Right forelimb (tissue), 1 donor: ENCODE measurements around the gene RSBN1L.
A peak's percentile ranks its signal among the peaks of the same experiment; 100 is the strongest.
"Not testable (repeated sequence)": the region's sequence is repeated elsewhere in the genome, so short reads cannot be mapped to it uniquely, and the experiment has no call there.

ENCODE experiments used
- DNase-seq: peaks from one replicate; pipeline ENCODE4 v3.0.0-alpha.2; 2018

RSBN1L gene

DNA sequence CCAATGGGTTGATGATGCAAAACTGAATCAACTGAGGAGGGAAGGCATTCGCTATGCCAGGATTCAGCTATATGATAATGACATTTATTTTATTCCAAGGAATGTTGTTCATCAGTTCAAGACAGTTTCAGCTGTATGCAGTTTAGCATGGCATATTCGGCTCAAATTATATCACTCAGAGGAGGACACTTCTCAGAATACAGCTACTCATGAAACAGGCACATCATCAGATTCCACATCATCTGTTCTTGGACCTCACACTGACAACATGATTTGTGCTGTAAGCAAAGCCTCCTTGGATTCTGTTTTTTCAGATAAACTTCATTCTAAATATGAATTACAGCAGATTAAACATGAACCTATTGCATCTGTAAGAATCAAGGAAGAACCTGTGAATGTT is 82.3 kb downstream of the RSBN1L start:
- no peak for DNase-seq

DNA sequence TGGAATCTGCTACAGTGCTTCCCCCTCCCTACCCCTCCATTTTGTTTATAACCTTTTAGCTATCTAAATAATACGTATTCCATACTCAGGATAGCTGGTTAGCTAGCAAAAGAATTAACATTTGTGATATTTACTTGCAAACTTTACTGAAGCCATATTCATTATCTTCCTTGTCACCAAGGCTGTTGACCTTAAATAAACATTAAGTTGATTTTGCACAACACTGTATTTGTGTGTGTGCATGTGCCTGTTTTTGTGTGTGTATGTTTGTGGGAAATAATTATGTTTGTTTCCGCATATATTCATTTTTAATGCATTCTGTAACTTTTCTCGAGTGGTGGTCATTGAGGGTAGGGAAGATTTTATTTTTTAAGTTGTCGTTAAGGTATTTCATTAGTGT is 86.1 kb downstream of the RSBN1L start:
- no peak for DNase-seq

DNA sequence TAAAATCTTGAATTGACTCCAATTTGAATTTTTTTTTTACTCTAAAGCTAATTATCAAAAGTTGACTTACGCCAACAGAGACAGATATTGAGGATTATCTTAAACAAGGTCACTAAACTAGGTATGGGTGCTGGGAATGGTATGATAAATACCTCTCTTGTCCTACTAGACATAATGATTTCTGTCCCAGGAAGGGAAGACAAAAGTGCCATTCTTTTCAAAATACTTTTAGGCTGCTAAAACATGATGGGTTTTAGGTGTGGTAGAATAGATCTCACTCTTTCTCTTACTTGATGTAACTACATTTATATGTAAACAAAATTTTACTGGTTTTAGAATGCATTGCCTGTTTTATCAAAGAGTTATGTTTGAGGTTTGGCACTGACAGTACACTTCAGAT is 86.9 kb downstream of the RSBN1L start:
- no peak for DNase-seq

DNA sequence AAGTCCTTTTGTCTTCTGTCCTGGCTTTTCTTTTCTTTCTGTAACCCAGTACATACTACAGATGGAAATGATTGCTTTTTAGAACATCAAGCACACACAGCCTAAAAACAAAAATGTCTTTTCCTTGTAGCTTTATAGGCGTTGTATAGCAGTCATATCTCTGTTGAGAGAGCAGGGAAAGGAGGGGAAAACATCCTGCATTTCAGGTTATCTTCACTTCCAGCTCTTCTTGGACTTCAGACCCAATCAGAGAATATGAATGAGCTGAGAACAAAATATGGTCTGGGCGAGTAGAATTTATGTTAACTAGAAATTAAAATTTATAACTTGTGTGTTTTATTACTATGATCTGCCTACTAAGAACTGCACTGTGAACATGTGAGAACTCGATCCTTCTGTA is 87.3 kb downstream of the RSBN1L start:
- DNase-seq = no peak

DNA sequence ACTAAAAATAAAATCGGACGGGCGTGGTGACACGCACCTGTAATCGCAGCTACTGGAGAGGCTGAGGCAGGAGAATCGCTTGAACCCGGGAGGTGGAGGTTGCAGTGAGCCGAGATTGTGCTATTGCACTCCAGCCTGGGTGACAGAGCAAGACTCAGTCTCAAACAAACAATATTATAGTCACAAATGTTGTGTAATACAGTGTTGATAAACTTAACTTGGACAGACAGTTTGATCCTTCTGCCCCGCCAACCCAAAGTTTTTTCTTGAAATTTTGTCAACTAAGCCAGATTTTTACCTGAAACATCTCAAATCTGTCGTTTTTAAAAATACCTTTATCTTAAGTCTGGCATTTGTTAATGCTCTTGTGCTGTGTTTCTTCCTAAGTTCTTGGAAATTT is 88.2 kb downstream of the RSBN1L start:
- not testable (repeated sequence) for DNase-seq

DNA sequence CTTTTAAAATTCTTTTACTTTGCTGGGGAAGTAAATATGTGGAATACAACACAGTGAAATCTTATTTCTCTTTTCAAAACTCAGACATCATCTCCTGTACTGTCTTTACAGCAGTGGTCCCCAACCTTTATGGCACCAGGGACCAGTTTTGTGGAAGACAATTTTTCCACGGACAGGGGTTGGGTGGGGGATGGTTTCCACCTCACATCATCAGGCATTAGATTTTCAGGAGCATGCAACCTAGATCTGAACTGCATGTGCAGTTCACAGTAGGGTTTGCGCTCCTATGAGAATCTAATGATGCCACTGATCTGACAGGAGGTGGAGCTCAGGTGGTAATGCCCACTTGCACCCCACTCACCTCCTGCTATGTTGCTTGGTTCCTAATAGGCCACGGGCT is 89.8 kb downstream of the RSBN1L start:
- DNase-seq = no peak

DNA sequence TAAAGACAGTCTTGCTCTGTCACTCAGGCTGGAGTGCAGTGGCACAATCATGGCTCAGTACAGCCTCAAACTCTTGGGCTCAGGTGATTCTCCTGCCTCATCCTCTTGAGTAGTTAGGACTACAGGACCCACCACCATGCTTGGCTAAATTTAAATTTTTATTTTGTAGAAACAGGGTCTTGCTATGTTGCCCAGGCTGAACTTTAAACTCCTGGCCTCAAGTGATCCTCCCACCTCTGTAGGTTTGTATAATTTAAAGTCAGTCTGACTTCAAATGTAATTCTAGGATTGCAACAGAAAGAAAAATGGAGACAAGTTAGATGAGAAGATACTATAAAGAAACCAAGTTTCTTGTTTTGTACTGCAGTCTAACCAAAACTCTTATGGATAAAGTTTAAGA is 90.5 kb downstream of the RSBN1L start:
- no peak for DNase-seq

DNA sequence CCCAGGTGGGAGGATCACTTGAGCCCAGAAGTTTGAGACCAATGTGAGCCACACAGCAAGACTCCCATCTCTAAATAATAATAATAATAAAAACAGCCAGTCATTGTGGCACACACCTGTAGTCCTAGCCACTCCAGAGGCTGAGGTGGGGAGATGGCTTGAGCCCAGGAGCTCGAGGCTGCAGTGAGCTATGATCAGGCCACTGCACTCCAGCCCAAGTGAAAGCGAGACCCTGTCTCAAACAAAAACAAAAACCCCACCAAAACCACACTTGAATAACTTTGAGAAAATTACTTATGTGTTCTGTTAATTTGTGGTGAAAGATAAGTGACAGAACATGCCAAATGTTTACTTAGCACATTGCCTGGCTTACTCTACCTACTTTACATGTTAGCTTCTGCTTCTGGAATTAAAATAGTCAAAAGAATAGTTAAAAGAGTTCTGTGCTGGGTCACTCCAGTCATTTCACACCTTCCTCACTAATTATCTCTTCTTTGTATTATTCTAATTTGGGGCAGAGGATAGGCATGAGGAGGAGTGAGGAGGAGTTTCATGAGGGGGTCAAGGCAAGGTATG is 92.2 kb downstream of the RSBN1L start:
- no peak for DNase-seq

DNA sequence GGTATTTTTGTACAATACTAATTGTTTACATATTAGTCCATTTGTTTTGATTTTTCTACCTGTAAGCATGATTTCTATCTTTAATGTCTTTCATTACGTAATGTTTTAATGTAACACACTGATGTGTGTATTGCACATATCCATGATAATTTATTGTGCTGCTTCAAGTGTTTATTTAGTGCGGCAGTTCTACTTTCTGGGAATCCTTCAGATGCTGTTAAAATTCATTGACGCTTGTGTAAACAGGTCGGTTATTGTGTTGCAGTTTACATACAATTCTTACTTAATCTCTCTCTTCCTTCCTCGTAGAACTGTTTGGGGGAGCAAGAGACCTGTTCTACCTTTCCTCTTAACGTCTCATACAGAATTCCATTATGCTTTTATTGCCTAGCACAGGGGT is 95.1 kb downstream of the RSBN1L start:
- no peak for DNase-seq

DNA sequence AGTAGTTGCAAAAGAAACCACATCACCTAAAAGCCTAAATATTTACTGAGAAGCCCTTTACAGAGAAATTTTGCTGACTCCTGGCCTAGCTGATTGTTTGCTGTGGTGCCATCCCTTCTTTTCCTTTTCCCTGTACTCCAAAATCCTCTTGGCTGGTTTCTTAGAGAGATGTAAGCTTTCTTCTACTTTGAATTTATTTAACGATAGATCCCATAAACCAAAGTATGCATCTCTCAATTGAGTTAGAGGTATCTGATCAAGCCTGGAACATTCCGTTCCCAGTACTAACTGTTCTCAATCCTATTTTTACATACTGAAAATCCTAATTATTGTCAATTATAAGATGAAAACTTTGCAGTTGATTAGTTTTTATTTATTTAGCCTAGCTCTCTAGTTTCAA is 95.7 kb downstream of the RSBN1L start:
- DNase-seq = no peak

DNA sequence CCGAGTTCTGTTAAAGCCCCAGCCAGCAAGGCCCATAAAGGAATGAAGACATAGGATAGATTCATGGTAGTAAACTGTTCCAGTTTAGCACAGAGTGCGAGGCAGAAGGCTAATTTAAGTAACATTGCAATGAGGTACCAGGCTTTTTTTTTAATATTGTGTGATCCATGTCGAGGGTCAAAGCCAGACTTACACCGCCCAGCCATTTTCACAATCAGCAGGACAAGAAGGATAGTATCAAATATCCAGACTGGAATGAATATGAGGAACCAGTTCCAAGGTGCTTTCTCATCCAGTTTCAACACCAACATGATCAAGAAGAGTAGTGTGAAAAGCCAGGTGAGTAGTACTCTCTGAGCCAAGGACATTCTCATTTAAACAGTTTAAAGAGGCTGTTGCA is 97.7 kb downstream of the RSBN1L start:
- no peak for DNase-seq

DNA sequence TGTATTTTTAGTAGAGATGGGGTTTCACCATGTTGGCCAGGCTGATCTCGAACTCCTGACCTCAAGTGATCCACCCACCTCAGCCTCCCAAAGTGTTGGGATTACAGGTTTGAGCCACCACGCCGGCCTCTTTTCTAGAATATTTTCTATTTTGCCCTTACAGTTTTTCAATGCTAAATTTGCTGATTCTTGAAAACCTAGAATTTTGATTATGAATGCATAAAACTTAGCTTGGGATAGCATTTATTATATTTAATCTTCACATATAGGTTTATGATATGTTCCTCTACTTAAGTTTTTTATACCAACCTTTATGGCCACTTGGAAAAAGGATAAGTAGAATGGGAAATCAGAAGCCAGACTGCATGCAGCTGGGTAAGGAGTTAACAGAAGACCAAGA is 99.8 kb downstream of the RSBN1L start:
- DNase-seq = no peak

DNA sequence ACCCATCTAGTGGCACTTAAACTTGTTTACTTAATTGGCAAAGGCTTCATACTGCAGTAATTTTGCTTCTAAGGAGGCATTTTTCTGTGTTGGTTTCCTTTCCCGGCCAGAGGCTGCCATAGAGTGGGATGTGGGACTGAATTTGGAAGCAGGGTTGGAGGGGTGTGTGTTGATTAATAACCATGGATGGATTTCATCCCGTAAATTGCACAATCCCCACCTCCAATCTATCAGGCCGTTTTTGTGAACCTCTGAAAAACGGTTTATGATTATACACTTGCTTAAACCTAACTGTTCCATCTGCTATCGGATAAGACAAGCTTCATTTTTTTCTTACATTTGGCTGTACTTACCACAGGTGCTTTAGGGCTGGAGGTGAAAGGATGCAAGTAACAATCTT is 100.7 kb downstream of the RSBN1L start:
- no peak for DNase-seq

DNA sequence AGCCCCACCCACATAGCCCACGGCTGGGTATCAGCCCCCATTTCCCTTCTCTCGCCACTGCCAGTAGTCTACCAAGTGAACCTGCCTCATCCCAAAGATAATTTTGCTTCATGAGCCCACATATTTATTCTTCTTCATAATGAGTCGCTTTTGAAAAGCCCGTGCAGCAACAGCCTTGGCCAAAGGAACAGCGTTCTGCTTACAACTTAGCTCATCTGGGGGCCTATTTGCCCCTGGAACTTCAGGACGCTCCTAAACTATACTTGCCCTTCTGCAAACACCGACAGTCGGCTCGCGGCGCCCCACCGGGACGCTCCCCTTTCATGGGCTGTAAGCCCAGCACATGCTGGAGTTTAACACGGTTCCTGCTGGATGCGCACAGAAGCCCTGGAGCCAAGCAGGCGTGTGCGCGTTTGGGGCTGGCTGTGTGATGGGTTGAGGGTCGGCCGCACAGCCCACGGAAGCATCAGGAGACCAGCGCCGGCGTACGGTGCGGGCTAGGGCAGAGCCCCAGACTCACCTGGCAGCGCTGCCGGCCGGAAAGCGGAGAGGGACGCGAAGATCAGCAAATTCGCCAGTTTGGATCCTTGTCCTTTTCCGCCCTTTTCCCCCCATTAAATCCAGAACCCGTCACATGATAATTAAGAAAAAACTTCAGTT is 101.6 kb downstream of the RSBN1L start:
- no peak for DNase-seq

DNA sequence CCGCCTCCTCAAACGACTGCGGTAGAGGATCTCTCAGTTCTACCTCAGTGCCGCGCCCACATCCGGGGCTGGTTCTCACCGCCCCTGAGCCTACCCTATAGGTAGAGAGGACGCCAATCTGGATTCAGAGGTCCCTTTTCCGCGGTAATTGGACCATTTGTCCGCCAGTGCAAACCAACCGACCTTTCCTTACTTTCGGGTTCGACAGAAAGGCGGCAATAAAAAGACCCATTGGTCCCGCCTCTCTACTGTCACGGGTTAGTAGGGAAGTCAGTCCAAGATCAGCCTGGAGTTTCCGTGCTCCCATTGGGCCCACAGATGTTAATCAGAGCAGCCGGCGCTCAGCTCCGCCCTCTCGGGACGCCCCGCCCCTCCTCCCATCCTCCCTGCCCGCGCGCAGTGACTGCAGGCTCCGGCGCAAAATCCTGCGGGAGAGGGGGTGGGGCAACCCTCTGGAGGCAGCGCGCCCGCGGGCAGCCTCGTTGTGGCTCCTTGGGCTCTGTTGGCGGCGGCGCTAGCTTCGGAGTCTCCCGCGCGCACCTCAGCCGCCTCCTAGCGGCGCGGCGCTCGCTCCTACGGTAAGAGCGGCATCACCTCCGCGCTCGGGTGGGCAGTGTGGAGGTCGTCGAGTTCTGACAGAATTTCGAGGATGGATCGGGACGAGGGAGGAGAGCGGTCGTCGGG is 102.3 kb downstream of the RSBN1L start, which contains the start of the genes PHTF2 and TMEM60:
Gene PHTF2 (plus strand): TSS at position 380 of the 684 bp plus-strand sequence.
Gene TMEM60 (minus strand): TSS at position 41 of the 684 bp plus-strand sequence. CDS start 4,061 bp downstream, outside the sequence.
- peak; percentile 98 for DNase-seq

DNA sequence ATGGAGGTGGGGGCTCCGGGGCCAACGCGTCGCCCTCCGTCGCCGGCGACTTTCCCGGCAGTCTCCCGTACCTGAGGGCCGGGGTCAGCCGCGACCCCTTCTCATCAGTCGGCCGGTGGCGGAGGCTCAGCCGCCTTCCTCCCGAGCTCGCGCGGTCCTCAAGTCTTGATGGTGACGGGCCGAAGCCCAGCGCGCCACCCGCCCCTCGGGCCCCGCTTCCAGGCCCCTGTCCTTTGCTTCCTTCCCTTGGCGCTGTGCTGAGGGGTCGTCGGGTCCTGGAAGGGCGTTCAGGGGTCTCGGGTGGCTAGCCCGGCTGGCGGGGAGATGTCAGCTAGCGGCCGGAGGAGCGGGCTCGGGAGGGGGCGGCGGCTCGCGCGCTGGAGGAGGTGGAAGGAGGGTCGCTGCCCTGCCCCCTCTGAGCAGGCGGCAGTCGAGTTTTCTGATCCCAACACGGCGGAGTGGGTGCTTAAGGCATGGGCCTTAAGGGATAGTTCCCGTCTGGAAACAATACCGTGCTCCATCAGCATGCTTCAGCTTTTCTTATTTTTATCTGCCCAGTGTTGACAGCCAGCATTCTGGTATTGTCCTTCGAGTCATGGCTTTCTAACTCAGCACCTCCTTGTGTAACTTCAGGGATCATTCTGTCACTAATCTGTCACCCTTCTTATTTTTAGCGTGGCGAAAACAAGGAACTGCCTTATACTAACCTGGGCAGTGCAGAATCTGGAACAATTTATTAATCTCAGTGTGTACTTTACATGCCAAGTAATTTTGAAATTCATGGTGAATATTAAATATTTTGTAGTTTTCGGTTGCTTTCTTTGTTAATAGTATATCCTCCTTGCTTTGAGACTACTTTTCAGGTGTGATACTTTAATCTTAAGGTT is 103.1 kb downstream of the RSBN1L start:
- DNase-seq = peak; percentile 78

DNA sequence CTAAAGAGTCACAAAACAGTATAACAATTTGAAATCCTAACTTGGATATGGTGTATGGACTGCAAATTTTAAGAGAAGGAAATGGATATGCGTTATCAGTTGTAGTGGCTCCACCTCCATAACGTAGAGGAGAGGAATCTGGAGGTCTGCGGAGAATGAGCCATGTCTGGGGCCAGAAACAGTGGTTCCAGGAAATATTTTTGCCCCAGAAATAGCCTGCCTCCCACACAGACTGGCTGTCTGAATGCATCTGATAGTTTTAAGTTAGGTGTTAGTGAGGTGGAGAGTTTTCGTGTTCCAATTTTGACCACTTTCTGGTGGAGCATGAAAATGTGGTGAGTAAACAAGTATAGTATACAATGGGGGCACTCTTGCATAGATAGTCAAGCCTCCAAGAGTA is 103.9 kb downstream of the RSBN1L start:
- DNase-seq = no peak

DNA sequence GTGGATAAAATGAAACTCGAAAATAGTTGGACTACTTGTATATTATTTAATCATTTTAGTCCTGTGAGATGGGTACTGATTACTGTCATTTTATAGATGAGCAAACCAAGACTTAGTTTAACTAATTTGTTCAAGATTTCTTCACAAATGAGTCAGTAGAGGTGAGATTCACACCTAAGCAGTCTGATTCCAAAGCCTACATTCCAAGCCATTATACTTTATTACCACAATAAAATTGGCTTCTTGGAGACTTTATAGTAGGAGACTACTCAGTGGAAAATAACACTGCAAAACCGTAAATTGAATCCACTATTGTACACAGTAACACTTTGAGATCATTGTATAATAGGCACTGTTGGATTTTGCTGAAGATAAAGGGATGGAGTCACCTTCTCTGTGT is 104.5 kb downstream of the RSBN1L start:
- no peak for DNase-seq

DNA sequence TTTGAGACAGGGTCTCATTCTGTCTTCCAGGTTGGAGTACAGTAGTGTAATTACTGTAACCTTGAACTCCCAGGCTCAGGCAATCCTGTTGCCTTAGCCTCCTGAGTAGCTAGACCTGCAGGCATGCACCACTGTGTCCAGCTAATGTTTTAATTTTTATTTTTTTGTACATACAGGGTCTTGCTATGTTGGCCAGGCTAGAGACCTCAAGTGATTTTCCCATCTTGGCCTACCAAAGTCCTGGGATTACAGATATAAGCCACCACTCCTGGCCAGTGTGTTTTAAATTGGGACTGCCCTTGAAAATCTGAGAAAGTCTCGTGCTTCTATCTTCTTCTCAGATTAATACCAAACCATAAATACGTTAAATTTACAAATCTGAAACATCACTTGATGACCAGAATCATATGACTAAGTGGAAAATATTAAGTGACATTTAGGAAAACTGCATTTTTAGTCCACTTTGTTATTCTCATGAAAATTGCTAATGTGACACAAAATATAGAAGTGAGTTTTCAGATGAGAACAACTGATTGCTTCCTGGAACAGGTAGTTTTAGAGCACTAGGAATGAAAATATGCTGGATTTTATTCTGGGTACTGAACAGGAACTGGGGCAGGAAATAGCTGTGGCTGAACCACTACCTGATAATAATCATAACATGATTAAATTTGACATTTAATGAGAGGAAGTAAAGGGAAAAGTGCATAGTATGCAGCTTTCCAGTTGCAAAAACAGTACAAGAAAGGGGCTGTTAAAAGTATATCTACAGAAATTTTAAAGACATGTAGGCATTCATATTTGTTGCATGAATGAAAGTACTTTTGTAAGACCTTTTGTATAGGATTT is 106.5 kb downstream of the RSBN1L start:
- DNase-seq = no peak

DNA sequence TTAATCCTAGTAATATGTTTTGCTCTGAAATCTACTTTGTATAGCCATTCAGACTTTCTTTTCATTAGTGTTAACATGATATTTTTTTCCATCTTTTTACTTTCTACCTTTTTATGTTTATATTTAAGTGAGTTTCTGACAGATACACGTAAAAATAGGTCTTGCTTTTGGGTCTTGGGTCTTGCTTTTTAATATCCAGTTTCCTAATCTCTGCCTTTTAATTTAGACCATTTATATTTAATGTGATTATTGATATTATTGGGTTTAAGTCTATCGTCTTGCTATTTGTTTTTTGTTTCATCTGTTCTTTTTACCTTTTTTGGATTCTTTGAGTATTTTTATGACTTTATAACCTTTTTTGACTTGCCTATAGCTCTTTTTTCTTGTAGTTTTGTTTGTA is 110.2 kb downstream of the RSBN1L start:
- no peak for DNase-seq

DNA sequence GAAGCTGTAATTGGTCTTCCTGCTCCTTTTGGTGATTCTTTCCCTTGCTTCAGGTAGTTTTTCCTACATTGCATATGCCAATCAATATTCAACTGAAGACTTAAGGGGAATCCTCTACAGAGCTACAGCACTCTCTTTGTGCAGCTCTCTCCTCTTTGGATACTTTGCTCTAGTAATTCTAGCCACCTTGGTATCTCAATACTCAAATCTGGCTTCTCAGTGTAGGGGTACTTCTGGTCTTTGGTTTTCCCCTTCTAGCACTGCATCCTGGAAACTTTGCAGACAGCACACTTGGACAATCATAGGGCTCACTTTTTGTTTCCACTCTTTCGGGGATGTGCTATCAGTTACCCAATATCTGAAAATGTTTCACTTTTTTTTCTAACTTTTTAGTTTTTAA is 112.3 kb downstream of the RSBN1L start:
- DNase-seq = no peak
